A549 (cell line): Measurements from ENCODE around the gene FNDC7.

ENCODE experiments used
- POLR2AphosphoS2 ChIP-seq: conservative IDR thresholded peaks from 2 replicates; pipeline ENCODE4 v1.6.1; 2012; ENCODE audit warnings: low read length, improper control_type of control experiment, inconsistent platforms
- RAD21 ChIP-seq, 2 experiments: fragments of >200 bp in 1 of 2; sonication (Bioruptor Twin) in 1 of 2; formaldehyde crosslinking in 1 of 2; IDR thresholded peaks in 1 of 2; conservative IDR thresholded peaks in 1 of 2; 2 replicates in 1 of 2; 3 replicates in 1 of 2; pipeline ENCODE4 v1.6.1; 2012 to 2018; ENCODE audit warnings: inconsistent platforms in 1 of 2
- RFX5 ChIP-seq: fragments of 450-650 bp; IDR thresholded peaks from 2 replicates; pipeline ENCODE4 v1.7.1; 2014; ENCODE audit warnings: antibody characterized with exemption, mild to moderate bottlenecking, moderate library complexity

DNA sequence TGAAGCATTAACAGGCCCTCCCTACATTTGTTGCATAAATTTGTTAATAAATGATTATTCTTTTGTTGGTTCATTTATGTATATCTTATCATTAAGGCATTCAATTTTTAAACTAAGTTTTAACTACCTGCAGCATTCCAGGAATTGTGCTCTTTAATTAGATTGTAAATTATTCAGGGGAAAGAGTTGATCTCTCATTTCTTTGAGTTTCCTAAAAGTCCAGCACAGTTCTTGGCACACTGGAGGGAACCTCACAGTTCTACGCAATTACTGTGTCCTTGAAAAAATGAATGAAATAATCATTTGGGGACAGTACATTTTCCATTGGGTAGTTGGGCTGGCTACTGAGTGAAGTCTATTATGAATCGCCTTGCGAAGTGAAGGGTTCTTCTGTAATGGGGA lies 33.3 kb downstream of the FNDC7 start:
- no peak for TF ChIP-seq RFX5
- no peak for TF ChIP-seq RAD21 (conservative IDR thresholded peaks at IDR 0.05 in 1 of 2, IDR thresholded peaks at IDR 0.05 in 1 of 2)
- no peak for TF ChIP-seq POLR2AphosphoS2
